Erythroblast (primary cell): ENCODE results near the gene NLRP6.

Experiments used
- GATA1 ChIP-seq: IDR thresholded peaks from 2 replicates; pipeline ENCODE4 v1.6.1; 2011; ENCODE audit warnings: low read depth, mild to moderate bottlenecking, control low read depth, low read length, moderate library complexity
- POLR2A ChIP-seq: IDR thresholded peaks from 2 replicates; pipeline ENCODE4 v1.6.1; 2011; ENCODE audit warnings: mild to moderate bottlenecking, low read length

- no peak for TF ChIP-seq POLR2A
- no peak for TF ChIP-seq GATA1
Measured at GRCh38 chr11:293852-294661, 15.8 kb downstream of the NLRP6 start.
